K562 (cell line): ENCODE measurements around the gene NUDT22. TPM values are rescaled to one million over a fixed set of nuclear protein-coding genes. Genes with fewer than 3 reads are reported as not detected.

ENCODE experiments used
- CTCFL ChIP-seq: IDR thresholded peaks from 2 replicates; pipeline ENCODE4 v1.6.1; 2011; ENCODE audit warnings: borderline replicate concordance, low read depth, mild to moderate bottlenecking, moderate library complexity, low read length; ENCODE audit not compliant: insufficient read depth, poor library complexity, severe bottlenecking
- CXXC5 ChIP-seq: fragments of 250-450 bp; sonication (Bioruptor Pico); IDR thresholded peaks from 2 replicates; pipeline ENCODE4 v1.8.0; 2022; ENCODE audit warnings: inconsistent platforms, mild to moderate bottlenecking, moderate library complexity
- ERF ChIP-seq: fragments of 450-650 bp; formaldehyde crosslinking; IDR thresholded peaks from 2 replicates; pipeline ENCODE4 v1.4.0; 2020; ENCODE audit warnings: mild to moderate bottlenecking, mixed read lengths
- HDAC1 ChIP-seq, 2 experiments: fragments of 450-650 bp; IDR thresholded peaks; 2 replicates each; pipeline ENCODE4 v1.6.1; 2016 to 2017; ENCODE audit warnings: inconsistent platforms in 1 of 2, mild to moderate bottlenecking in 1 of 2, moderate library complexity in 1 of 2
- SIN3A ChIP-seq, 2 experiments: fragments of 150-350 bp in 1 of 2; IDR thresholded peaks; 2 replicates each; pipeline ENCODE4 v1.6.1; 2011 to 2016; ENCODE audit warnings: borderline replicate concordance in 2 of 2, low read depth in 2 of 2, low read length in 2 of 2, mild to moderate bottlenecking in 2 of 2, moderate library complexity in 2 of 2; ENCODE audit not compliant: control insufficient read depth in 1 of 2
- ZBED1 ChIP-seq: IDR thresholded peaks from 2 replicates; pipeline ENCODE4 v1.6.1; 2014
- ZEB2 ChIP-seq: fragments of 450-650 bp; IDR thresholded peaks from 2 replicates; pipeline ENCODE4 v1.6.1; 2016
- ZFX ChIP-seq: sonication (generic); formaldehyde crosslinking; IDR thresholded peaks from 2 replicates; pipeline ENCODE4 v1.8.0; 2022; ENCODE audit warnings: mild to moderate bottlenecking, missing genetic modification reagents, moderate library complexity
- ZNF274 ChIP-seq: IDR thresholded peaks from 2 replicates; pipeline ENCODE4 v1.6.1; 2011; ENCODE audit warnings: low read depth, mild to moderate bottlenecking, low read length, moderate library complexity, borderline replicate concordance
- ZNF639 ChIP-seq, 2 experiments: fragments of 200-800 bp in 1 of 2; sonication (Bioruptor generic) in 1 of 2; sonication (generic) in 1 of 2; formaldehyde crosslinking in 1 of 2; IDR thresholded peaks in 1 of 2; conservative IDR thresholded peaks in 1 of 2; 2 replicates each; pipeline versions ENCODE4 v1.5.0 to v1.6.1; 2016 to 2020; ENCODE audit warnings: missing compliant biosample characterization in 1 of 2, missing genetic modification characterization in 1 of 2, missing genetic modification reagents in 1 of 2
- polyA plus RNA-seq, 8 experiments: library from polyadenylated mRNA; depleted of rRNA in 4 of 8; stranded (reverse) in 5 of 8; unstranded in 3 of 8; fragments of >200 nt; fragmentation: Nextera tagmentation in 2 of 8; fragmentation: Illumina TruSeq in 1 of 8; extraction: Ambion mirVana in 2 of 8; extraction: Trizol in 1 of 8; gene quantifications; 2 replicates each; pipeline versions ENCODE4 v1.2.1 to v1.2.3, GENCODE V29; 2011 to 2014; ENCODE audit warnings: inconsistent platforms in 1 of 8, missing spikeins in 1 of 8
- total RNA-seq, 7 experiments: library from RNA; depleted of rRNA in 6 of 7; stranded (reverse); fragments of >200 nt in 6 of 7; fragmentation: Illumina TruSeq in 2 of 7; extraction: Trizol in 2 of 7; gene quantifications; 2 replicates each; pipeline versions ENCODE4 v1.2.1 to v1.2.3, GENCODE V29; 2011 to 2021; ENCODE audit warnings: low replicate concordance in 1 of 7
- TF ChIP-seq, protein P1 (sequence below), 2 experiments: IDR thresholded peaks; 2 replicates each; pipeline ENCODE4 v1.6.1; 2011; ENCODE audit warnings: borderline replicate concordance in 1 of 2, control low read depth in 1 of 2, low read depth in 1 of 2, low read length in 1 of 2, mild to moderate bottlenecking in 1 of 2, mixed read lengths in 1 of 2, moderate library complexity in 1 of 2; ENCODE audit not compliant: insufficient read depth in 1 of 2, insufficient read length in 1 of 2, poor library complexity in 1 of 2, severe bottlenecking in 1 of 2; ENCODE audit errors: extremely low read depth in 1 of 2
- TF ChIP-seq, protein P2 (sequence below): fragments of 450-650 bp; IDR thresholded peaks from 2 replicates; pipeline ENCODE4 v1.6.1; 2017; ENCODE audit warnings: antibody characterized with exemption, mild to moderate bottlenecking
- TF ChIP-seq, protein P3 (sequence below): fragments of 250-450 bp; sonication (Bioruptor Pico); IDR thresholded peaks from 2 replicates; pipeline ENCODE4 v1.9.0; 2021; ENCODE audit warnings: mild to moderate bottlenecking, inconsistent platforms

The NUDT22 gene
- total and polyA plus RNA-seq, 9 of the 15 experiments (the other 6 are each of a cell fraction or from before 2014, with no cell fraction given): 6.3 to 92.6 (median 37.4) TPM

GRCh38 chr11:64251016-64251752, 25.1 kb downstream of the NUDT22 start, which contains the start of gene PLCB3 (continued):
- TF ChIP-seq, protein P1, sequence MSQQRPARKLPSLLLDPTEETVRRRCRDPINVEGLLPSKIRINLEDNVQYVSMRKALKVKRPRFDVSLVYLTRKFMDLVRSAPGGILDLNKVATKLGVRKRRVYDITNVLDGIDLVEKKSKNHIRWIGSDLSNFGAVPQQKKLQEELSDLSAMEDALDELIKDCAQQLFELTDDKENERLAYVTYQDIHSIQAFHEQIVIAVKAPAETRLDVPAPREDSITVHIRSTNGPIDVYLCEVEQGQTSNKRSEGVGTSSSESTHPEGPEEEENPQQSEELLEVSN (IDR thresholded peaks at IDR 0.05; ENCODE audit: borderline replicate concordance in 1 of 2, extremely low read depth in 1 of 2, insufficient read depth in 1 of 2, insufficient read length in 1 of 2, low read depth in 1 of 2, low read length in 1 of 2, poor library complexity in 1 of 2, severe bottlenecking in 1 of 2): peak in 1 of 2 experiments; percentile 60
- TF ChIP-seq ZBED1 (peak; percentile 36; the same call in 1 of the 2 replicates), ERF (CRISPR knock-in tag) (0 out of 2 replicates have a peak, but pooled peaks have one; percentile 19), SIN3A (IDR thresholded peaks at IDR 0.05; ENCODE audit: borderline replicate concordance in 2 of 2, control insufficient read depth in 1 of 2, low read depth in 2 of 2, low read length in 2 of 2) (peak in 1 of 2 experiments; percentile 80; a peak in 1 of 4 replicates), CTCFL (peak; percentile 72), ZNF639 (CRISPR knock-in tag; conservative IDR thresholded peaks at IDR 0.05 in 1 of 2, IDR thresholded peaks at IDR 0.05 in 1 of 2) (peak in 1 of 2 experiments; percentile 82; a peak in 2 of 4 replicates), CXXC5 (peak; percentile 46; the same call in 1 of the 2 replicates), ZFX (CRISPR knock-in tag) (peak; percentile 40; the same call in 1 of the 2 replicates), ZEB2 (no peak), ZNF274 (no peak), HDAC1 (IDR thresholded peaks at IDR 0.05) (peak in 1 of 2 experiments; percentile 56; a peak in 1 of 4 replicates)
- TF ChIP-seq, protein P2, sequence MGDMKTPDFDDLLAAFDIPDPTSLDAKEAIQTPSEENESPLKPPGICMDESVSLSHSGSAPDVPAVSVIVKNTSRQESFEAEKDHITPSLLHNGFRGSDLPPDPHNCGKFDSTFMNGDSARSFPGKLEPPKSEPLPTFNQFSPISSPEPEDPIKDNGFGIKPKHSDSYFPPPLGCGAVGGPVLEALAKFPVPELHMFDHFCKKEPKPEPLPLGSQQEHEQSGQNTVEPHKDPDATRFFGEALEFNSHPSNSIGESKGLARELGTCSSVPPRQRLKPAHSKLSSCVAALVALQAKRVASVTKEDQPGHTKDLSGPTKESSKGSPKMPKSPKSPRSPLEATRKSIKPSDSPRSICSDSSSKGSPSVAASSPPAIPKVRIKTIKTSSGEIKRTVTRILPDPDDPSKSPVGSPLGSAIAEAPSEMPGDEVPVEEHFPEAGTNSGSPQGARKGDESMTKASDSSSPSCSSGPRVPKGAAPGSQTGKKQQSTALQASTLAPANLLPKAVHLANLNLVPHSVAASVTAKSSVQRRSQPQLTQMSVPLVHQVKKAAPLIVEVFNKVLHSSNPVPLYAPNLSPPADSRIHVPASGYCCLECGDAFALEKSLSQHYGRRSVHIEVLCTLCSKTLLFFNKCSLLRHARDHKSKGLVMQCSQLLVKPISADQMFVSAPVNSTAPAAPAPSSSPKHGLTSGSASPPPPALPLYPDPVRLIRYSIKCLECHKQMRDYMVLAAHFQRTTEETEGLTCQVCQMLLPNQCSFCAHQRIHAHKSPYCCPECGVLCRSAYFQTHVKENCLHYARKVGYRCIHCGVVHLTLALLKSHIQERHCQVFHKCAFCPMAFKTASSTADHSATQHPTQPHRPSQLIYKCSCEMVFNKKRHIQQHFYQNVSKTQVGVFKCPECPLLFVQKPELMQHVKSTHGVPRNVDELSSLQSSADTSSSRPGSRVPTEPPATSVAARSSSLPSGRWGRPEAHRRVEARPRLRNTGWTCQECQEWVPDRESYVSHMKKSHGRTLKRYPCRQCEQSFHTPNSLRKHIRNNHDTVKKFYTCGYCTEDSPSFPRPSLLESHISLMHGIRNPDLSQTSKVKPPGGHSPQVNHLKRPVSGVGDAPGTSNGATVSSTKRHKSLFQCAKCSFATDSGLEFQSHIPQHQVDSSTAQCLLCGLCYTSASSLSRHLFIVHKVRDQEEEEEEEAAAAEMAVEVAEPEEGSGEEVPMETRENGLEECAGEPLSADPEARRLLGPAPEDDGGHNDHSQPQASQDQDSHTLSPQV: no peak; the same call in 1 of the 2 replicates
- TF ChIP-seq, protein P3, sequence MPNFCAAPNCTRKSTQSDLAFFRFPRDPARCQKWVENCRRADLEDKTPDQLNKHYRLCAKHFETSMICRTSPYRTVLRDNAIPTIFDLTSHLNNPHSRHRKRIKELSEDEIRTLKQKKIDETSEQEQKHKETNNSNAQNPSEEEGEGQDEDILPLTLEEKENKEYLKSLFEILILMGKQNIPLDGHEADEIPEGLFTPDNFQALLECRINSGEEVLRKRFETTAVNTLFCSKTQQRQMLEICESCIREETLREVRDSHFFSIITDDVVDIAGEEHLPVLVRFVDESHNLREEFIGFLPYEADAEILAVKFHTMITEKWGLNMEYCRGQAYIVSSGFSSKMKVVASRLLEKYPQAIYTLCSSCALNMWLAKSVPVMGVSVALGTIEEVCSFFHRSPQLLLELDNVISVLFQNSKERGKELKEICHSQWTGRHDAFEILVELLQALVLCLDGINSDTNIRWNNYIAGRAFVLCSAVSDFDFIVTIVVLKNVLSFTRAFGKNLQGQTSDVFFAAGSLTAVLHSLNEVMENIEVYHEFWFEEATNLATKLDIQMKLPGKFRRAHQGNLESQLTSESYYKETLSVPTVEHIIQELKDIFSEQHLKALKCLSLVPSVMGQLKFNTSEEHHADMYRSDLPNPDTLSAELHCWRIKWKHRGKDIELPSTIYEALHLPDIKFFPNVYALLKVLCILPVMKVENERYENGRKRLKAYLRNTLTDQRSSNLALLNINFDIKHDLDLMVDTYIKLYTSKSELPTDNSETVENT (CRISPR knock-in tag): peak; percentile 76; the same call in 1 of the 2 replicates
